ENCODE data around the gene ZNF560.
A peak's percentile ranks its signal among the peaks of the same experiment; 100 is the strongest.
"Not testable (repeated sequence)": the region's sequence is repeated elsewhere in the genome, so short reads cannot be mapped to it uniquely, and the experiment has no call there.

Gene ZNF560

DNA sequence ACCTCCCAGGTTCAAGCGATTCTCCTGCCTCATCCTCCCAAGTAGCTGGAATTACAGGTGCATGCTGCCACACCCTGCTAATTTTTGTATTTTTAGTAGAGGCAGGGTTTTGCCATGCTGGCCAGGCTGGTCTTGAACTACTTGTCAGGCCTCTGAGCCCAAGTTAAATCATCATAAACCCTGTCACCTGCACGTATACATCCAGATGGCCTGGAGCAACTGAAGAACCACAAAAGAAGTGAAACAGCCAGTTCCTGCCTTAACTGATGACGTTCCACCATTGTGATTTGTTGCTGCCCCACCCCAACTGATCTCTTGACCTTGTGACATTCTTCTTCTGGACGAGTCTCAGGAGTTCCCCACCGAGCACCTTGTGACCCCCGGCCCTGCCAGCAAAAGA, 40.8 kb upstream of the ZNF560 start:
- 90% methylated on average over 5 of the region's 6 CpGs for WGBS
- not testable (repeated sequence) for H4K91ac ChIP-seq (ENCODE audit: low read length); H2BK5ac ChIP-seq (ENCODE audit: low read depth, low read length, poor library complexity, severe bottlenecking); H2AFZ ChIP-seq (ENCODE audit: low read depth, low read length); H2BK12ac ChIP-seq (ENCODE audit: low read length in 2 of 2); H2BK15ac ChIP-seq (ENCODE audit: low read depth, poor library complexity, severe bottlenecking); H3K4me1 ChIP-seq (ENCODE audit: control insufficient read depth, insufficient read depth, low read depth, low read length); DNase-seq; H2BK120ac ChIP-seq (ENCODE audit: low read depth, low read length); H2AK5ac ChIP-seq (ENCODE audit: low read length, severe bottlenecking); H3K23ac ChIP-seq (ENCODE audit: low read length in 2 of 2); H3K18ac ChIP-seq (ENCODE audit: low read depth in 1 of 2, low read length in 2 of 2); H3K27ac ChIP-seq (ENCODE audit: low read length, poor library complexity, severe bottlenecking); H3K14ac ChIP-seq (ENCODE audit: low read length in 2 of 2); H3K4ac ChIP-seq (ENCODE audit: low read depth in 1 of 2, low read length in 2 of 2); H3K27me3 ChIP-seq (ENCODE audit: control insufficient read depth in 1 of 2, insufficient read depth in 1 of 2, low read length in 2 of 2)
- peaks cover 28% of the 10 kb centered on the region for H3K9me3 ChIP-seq (ENCODE audit: control insufficient read depth, low read length)
- H3K36me3 ChIP-seq (ENCODE audit: control insufficient read depth in 1 of 2, insufficient read depth in 2 of 2, low read depth in 1 of 2, low read length in 2 of 2) = peaks cover 22 to 24% of the 10 kb centered on the region in 2 experiments
- peak overlapping the region in 1 of 2 experiments; percentile 93 for H3K4me3 ChIP-seq (ENCODE audit: insufficient read depth in 1 of 2, low read depth in 1 of 2, low read length in 2 of 2)
- peak overlapping the region; percentile 8 for H3K4me2 ChIP-seq (ENCODE audit: low read length, poor library complexity, severe bottlenecking)
- peak overlapping the region; percentile 97 for H3K9ac ChIP-seq (ENCODE audit: low read length)
- peak overlapping the region; percentile 66 for H4K8ac ChIP-seq (ENCODE audit: low read length)
- H3K79me1 ChIP-seq (replicated peaks; ENCODE audit: low read length, poor library complexity, severe bottlenecking) = peaks cover 13% of the 10 kb centered on the region

DNA sequence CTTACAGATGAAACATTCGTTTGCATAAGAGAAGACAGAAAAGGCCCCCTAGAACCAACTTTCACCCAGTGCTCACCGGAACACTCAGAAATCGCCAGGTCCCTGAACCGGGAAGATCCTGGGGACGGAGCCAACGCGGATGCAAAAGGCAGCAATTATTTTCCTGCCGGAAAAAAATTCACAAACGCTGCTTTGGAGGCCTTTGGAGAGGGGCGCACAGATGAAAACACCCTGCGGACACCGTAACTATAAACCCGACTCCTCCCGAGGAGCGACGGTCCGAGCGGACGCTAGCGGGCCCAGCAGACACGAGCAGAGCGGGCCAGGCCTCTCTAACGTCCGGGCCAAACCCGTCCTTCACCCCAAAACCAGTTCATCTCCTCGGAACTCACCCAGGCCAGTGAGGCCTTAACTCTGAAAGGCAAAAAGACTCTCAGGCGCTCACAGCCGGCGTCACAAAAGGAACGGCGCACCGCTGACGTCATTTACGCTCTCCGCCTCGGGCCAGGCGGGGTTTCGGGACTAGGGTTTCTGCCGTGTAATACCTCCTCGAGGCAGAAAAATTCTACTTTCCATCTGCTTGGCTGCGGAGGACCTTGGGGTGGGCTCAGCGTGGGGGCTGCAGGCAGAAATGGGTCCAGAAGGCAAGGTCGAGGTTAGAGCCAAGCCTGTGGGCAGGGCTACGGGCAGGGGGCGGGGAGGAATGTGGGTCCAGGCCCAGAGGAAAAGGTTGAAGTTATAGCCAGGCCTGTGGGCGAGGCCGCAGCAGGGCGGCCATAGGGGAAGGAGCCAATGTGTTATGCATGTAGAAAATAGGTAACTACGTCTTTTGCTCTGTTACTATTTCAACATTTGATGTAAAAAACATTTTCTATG, 40.0 kb upstream of the ZNF560 start, which contains the start of gene ZNF426:
ZNF426 (minus strand) TSS at position 463 of the 876 bp plus-strand sequence. CDS start 2,413 bp downstream, outside the sequence.
- peak within 1 kb of the TSS; percentile 89 to 90 for H3K4ac ChIP-seq (ENCODE audit: low read depth in 1 of 2, low read length in 2 of 2)
- H3K23ac ChIP-seq (ENCODE audit: low read length in 2 of 2) = no peak within 1 kb of the TSS
- H3K18ac ChIP-seq (ENCODE audit: low read depth in 1 of 2, low read length in 2 of 2) = peak within 1 kb of the TSS; percentile 85 to 86
- WGBS = under 1% methylated on average over 43 of the region's 49 CpGs
- no peaks in the 10 kb centered on the region for H3K4me1 ChIP-seq (ENCODE audit: control insufficient read depth, insufficient read depth, low read depth, low read length)
- peaks cover 36% of the 10 kb centered on the region for H3K9me3 ChIP-seq (ENCODE audit: control insufficient read depth, low read length)
- H2BK12ac ChIP-seq (ENCODE audit: low read length in 2 of 2) = no peak within 1 kb of the TSS
- peak within 1 kb of the TSS; percentile 64 for H2BK120ac ChIP-seq (ENCODE audit: low read depth, low read length)
- H3K4me3 ChIP-seq (ENCODE audit: insufficient read depth in 1 of 2, low read depth in 1 of 2, low read length in 2 of 2) = peak within 1 kb of the TSS; percentile 93 to 95
- peak within 1 kb of the TSS; percentile 70 for H3K4me2 ChIP-seq (ENCODE audit: low read length, poor library complexity, severe bottlenecking)
- peak within 1 kb of the TSS; percentile 79 for H2AFZ ChIP-seq (ENCODE audit: low read depth, low read length)
- peaks cover 13% of the 10 kb centered on the region for H3K79me1 ChIP-seq (replicated peaks; ENCODE audit: low read length, poor library complexity, severe bottlenecking)
- H2BK5ac ChIP-seq (ENCODE audit: low read depth, low read length, poor library complexity, severe bottlenecking) = peak within 1 kb of the TSS; percentile 69
- H4K91ac ChIP-seq (ENCODE audit: low read length) = peak within 1 kb of the TSS; percentile 96
- peak within 1 kb of the TSS; percentile 97 for H3K9ac ChIP-seq (ENCODE audit: low read length)
- H3K14ac ChIP-seq (ENCODE audit: low read length in 2 of 2) = peak within 1 kb of the TSS in 1 of 2 experiments; percentile 78
- H3K27ac ChIP-seq (ENCODE audit: low read length, poor library complexity, severe bottlenecking) = peak within 1 kb of the TSS; percentile 88
- H3K27me3 ChIP-seq (ENCODE audit: control insufficient read depth in 1 of 2, insufficient read depth in 1 of 2, low read length in 2 of 2) = no peaks in the 10 kb centered on the region
- peak; percentile 92 for DNase-seq
- H4K8ac ChIP-seq (ENCODE audit: low read length) = peak within 1 kb of the TSS; percentile 97
- H3K36me3 ChIP-seq (ENCODE audit: control insufficient read depth in 1 of 2, insufficient read depth in 2 of 2, low read depth in 1 of 2, low read length in 2 of 2) = peaks cover 28 to 32% of the 10 kb centered on the region in 2 experiments
- H2AK5ac ChIP-seq (ENCODE audit: low read length, severe bottlenecking) = no peak within 1 kb of the TSS
- peak within 1 kb of the TSS; percentile 87 for H2BK15ac ChIP-seq (ENCODE audit: low read depth, poor library complexity, severe bottlenecking)

GRCh38 chr19:9535934-9536333, 37.5 kb upstream of the ZNF560 start:
- no peak overlapping the region for H3K4ac ChIP-seq (ENCODE audit: low read depth in 1 of 2, low read length in 2 of 2)
- no peak overlapping the region for H3K23ac ChIP-seq (ENCODE audit: low read length in 2 of 2)
- no peak overlapping the region for H2BK5ac ChIP-seq (ENCODE audit: low read depth, low read length, poor library complexity, severe bottlenecking)
- H4K8ac ChIP-seq (ENCODE audit: low read length) = no peak overlapping the region
- H3K79me1 ChIP-seq (replicated peaks; ENCODE audit: low read length, poor library complexity, severe bottlenecking) = peaks cover 13% of the 10 kb centered on the region
- H3K4me2 ChIP-seq (ENCODE audit: low read length, poor library complexity, severe bottlenecking) = no peak overlapping the region
- peaks cover 51 to 57% of the 10 kb centered on the region in 2 experiments for H3K36me3 ChIP-seq (ENCODE audit: control insufficient read depth in 1 of 2, insufficient read depth in 2 of 2, low read depth in 1 of 2, low read length in 2 of 2)
- DNase-seq = no peak
- no peaks in the 10 kb centered on the region for H3K27me3 ChIP-seq (ENCODE audit: control insufficient read depth in 1 of 2, insufficient read depth in 1 of 2, low read length in 2 of 2)
- no peak overlapping the region for H3K14ac ChIP-seq (ENCODE audit: low read length in 2 of 2)
- H3K4me3 ChIP-seq (ENCODE audit: insufficient read depth in 1 of 2, low read depth in 1 of 2, low read length in 2 of 2) = peak overlapping the region in 1 of 2 experiments; percentile 71
- H3K9ac ChIP-seq (ENCODE audit: low read length) = no peak overlapping the region
- no peak overlapping the region for H2BK15ac ChIP-seq (ENCODE audit: low read depth, poor library complexity, severe bottlenecking)
- WGBS = 92% methylated on average over 4 of the region's 4 CpGs
- H2AFZ ChIP-seq (ENCODE audit: low read depth, low read length) = no peak overlapping the region
- no peak overlapping the region for H3K18ac ChIP-seq (ENCODE audit: low read depth in 1 of 2, low read length in 2 of 2)
- no peak overlapping the region for H2AK5ac ChIP-seq (ENCODE audit: low read length, severe bottlenecking)
- H3K27ac ChIP-seq (ENCODE audit: low read length, poor library complexity, severe bottlenecking) = no peak overlapping the region
- no peak overlapping the region for H2BK12ac ChIP-seq (ENCODE audit: low read length in 2 of 2)
- H4K91ac ChIP-seq (ENCODE audit: low read length) = no peak overlapping the region
- H2BK120ac ChIP-seq (ENCODE audit: low read depth, low read length) = no peak overlapping the region
- H3K9me3 ChIP-seq (ENCODE audit: control insufficient read depth, low read length) = peaks cover 61% of the 10 kb centered on the region
- H3K4me1 ChIP-seq (ENCODE audit: control insufficient read depth, insufficient read depth, low read depth, low read length) = no peaks in the 10 kb centered on the region

DNA sequence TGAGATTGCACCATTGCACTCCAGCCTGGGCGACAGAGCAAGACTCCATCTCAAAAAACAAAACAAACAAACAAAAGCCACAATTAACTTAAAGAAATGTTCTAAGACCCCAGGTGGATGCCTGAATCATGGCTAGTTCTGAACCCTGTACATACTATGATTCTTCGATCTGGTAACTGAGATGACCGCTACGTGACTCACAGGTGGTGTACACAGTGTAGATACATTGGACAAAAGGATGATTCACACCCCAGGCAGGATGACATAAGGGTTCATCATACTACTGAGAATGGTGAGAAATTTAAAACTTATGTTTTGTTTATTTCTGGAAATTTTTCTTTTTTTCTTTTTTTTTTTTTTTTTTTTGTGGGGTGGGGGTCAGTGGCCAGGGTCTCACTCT, 33.5 kb upstream of the ZNF560 start:
- Histone ChIP-seq H3K4me3 (ENCODE audit: insufficient read depth in 1 of 2, low read depth in 1 of 2, low read length in 2 of 2) (peak overlapping the region in 1 of 2 experiments; percentile 71), H3K4me2 (ENCODE audit: low read length, poor library complexity, severe bottlenecking) (no peak overlapping the region), H4K8ac (ENCODE audit: low read length) (no peak overlapping the region), H2BK15ac (ENCODE audit: low read depth, poor library complexity, severe bottlenecking) (no peak overlapping the region), H3K9ac (ENCODE audit: low read length) (no peak overlapping the region), H2BK12ac (ENCODE audit: low read length in 2 of 2) (no peak overlapping the region), H3K27me3 (ENCODE audit: control insufficient read depth in 1 of 2, insufficient read depth in 1 of 2, low read length in 2 of 2) (no peaks in the 10 kb centered on the region), H3K9me3 (ENCODE audit: control insufficient read depth, low read length) (peaks cover 98% of the 10 kb centered on the region), H3K79me1 (replicated peaks; ENCODE audit: low read length, poor library complexity, severe bottlenecking) (peaks cover 12% of the 10 kb centered on the region), H3K36me3 (ENCODE audit: control insufficient read depth in 1 of 2, insufficient read depth in 2 of 2, low read depth in 1 of 2, low read length in 2 of 2) (peaks cover 80 to 97% of the 10 kb centered on the region in 2 experiments), H2AK5ac (ENCODE audit: low read length, severe bottlenecking) (no peak overlapping the region), H3K4ac (ENCODE audit: low read depth in 1 of 2, low read length in 2 of 2) (no peak overlapping the region), H3K23ac (ENCODE audit: low read length in 2 of 2) (no peak overlapping the region), H3K14ac (ENCODE audit: low read length in 2 of 2) (no peak overlapping the region), H2AFZ (ENCODE audit: low read depth, low read length) (no peak overlapping the region), H2BK5ac (ENCODE audit: low read depth, low read length, poor library complexity, severe bottlenecking) (no peak overlapping the region), H3K27ac (ENCODE audit: low read length, poor library complexity, severe bottlenecking) (no peak overlapping the region), H4K91ac (ENCODE audit: low read length) (no peak overlapping the region), H2BK120ac (ENCODE audit: low read depth, low read length) (no peak overlapping the region), H3K18ac (ENCODE audit: low read depth in 1 of 2, low read length in 2 of 2) (no peak overlapping the region), H3K4me1 (ENCODE audit: control insufficient read depth, insufficient read depth, low read depth, low read length) (no peaks in the 10 kb centered on the region)
- peak; percentile 9 for DNase-seq
- WGBS = 94% methylated on average over 4 of the region's 4 CpGs

All from mesenchymal stem cell (in vitro differentiated cells and primary cell).